Activated gamma-delta T cell treated with anti-CD3 and anti-CD28 coated beads, Interleukin-2, amount 50 U/mL, for 16 hours (primary cell): ENCODE results near the gene ADRA2A.

ENCODE experiments used
- DNase-seq: peaks from one replicate; pipeline ENCODE4 v3.0.0-alpha.2; 2020; ENCODE audit warnings: low read depth

Gene ADRA2A

GRCh38 chr10:111109501-111110242 lies 32.8 kb downstream of the ADRA2A start:
- no peak for DNase-seq

DNA sequence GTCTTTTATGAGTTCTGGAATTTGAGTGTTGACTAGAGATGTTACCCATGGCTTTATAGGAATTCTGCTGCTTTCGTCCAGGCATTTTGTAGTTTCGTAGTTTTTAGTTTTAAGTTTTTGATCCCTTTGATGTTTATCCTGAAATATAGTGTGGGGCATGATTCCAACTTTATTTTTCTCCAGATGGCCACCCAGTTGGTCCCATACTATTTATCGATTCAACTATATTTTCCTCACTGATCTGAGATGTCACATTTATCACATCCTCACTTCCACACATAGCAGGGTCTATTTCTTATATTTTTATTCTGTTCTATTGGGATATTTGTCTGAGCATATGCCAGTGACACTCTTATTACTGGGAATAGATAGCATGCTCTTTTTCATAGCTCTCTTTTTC lies 33.9 kb downstream of the ADRA2A start:
- no peak for DNase-seq

DNA sequence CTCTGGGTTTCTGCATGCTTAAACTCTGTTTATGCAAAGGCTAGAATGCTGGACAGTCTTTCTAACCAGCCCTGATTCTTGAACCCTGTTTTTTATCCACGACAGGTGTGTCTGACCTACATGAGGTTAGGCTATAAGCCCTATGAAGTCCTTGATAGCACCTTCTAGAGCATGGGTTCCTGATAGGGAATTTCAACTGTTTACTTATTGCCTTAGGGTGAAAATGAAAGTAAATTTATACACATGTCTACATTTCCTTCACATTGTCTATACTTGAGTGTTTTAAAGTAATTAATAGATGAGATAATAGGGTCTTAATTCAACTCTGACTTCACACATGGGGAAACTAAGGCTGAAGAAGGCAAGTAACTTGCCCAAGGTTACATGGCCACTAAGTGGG lies 35.5 kb downstream of the ADRA2A start:
- no peak for DNase-seq

DNA sequence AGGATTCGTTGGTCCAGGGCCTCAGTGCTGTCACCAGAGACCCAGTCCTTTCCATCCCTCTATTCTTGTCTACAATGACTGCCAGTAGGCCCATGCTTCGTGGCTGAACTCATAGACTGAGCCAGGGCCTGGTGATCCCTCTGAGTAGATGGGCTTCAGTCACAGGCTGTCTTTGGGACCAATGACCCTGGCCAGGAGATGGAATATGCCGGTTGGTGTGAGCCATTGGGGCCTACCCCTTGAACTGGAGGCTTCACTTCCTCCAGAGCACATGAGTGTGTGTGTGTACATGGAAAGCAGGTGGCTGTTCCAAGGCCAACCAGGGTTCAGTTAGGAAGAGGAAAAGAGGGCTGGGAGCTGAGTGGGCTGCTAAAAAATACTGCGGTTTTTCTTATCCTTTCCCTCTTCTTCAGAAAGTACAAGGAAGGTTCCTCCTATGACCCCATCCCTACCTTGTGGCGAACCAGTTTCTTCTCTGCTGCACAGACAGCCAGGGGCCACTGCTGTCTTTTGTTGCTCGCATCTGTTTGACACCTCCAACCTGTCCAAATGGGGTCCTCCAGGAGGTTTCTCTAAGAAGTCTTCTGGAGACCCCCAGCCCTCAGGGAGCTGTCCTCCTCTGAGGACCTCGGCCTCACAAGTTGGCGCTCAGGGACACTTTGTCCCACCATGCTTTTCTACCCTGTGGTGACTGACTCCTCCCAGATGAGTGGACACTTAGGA lies 36.6 kb downstream of the ADRA2A start:
- DNase-seq, result no peak

- DNase-seq, result no peak
Observed at GRCh38 chr10:111113961-111114757, 37.3 kb downstream of the ADRA2A start.

DNA sequence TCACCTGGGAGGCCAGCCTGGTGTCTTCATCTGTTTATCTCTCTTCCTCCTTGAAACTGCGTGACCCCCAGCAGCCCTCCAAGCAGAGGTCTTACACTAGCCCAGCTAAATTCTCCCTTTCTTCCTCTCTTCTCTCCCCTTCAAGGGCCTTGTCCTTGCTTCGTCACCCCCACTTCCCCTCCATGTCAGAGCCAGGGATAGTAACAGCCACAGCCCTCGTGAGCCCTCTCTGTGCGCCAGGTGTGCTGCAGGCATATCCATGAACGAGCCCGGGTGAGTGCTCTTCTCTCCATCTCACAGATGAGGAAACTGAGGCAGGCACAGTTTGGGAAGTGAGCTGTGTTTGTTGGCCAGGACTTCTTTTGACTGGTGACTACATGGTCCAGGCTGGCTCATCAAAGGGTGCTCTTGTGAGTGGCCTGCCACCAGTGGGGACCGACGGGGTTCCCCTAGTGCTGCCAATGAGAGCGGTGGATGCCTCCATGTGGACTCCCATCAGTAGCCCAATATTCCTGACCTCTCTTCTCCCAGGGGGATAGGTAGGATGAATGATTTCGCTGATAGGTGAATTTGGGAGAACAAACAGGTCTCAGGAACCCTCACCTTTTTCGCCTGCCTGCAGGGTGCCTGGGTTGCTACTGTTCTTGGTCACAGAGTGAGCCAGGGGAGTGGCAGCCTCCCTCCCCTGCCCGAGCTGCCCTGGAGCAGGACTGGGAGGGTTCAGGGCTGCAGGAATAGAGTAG lies 38.1 kb downstream of the ADRA2A start:
- DNase-seq, result no peak

DNA sequence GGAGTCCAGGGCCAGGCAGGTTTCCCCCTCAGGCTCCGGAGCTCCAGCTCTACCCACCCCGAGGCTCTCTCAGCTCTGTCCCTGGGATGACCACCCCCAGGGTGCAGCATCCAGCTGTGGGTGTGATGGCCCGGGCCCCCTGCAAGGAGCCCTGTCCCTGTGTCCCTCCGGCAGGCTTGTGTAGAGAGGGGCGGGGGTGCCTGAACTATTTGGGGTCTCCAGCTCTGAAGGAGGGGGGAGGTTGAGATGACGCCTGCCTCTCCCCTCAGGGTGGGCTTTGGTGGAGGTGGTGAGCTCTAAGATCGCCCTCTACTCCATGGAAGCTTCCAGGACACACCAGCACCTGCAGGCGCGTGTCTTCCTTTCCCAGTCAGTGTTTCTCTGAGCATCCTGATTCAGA lies 39.4 kb downstream of the ADRA2A start:
- no peak for DNase-seq

- no peak for DNase-seq
Observed at GRCh38 chr10:111116762-111117445, 40.1 kb downstream of the ADRA2A start.

DNA sequence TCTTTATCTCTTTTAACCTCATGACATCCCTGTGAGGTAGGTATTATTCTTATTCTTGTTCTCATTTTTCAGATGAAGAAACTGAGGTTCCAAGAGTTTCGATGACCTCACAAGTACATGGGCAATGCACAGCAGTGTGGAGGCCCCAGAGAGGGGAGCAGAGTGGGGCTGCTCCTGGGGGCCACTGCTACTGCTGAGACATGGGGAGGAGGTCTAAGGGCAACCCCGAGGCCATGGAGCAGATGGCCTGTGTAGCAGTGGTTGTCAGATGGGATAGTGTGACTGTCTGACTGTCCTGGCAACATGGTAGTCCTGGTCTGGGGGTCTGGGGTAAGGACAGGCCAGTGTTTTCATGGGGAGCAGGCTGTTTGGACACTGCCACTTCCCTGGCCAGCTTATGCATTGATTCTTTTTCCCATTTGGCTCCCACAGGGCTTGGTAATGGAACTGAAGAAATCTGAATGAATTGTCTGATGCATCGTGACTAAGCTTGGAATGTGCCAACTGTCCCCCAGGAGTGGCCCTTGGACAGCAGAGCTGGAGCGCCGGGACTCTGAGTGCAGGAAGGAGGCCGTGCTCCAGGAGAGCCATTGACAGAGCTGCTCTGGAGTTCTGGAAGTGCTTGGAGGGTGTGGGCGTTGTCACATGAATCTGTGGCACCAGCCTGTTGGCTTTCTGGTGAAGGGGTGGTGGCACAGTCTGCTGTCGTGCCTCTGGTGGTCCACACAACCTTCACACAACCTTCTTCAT lies 40.9 kb downstream of the ADRA2A start:
- DNase-seq, result no peak

DNA sequence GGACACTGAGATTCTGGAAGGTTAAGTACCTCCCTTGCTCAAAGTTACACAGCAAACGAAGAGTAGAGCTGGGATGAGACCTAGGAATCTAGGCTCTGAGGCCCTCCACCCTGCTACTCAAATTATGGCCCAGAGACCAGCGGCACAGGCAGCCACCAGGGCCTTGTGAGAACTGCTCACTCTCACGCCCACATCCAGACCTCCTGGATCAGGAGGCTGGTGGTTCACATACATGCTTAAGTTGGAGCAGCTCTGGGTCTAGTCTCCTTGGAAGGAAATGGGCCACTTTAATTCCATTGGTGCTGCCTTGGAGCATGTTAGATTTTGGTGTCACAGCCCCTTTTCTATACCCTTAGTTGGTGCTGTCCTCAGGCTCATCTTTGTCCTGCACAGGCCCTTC lies 41.9 kb downstream of the ADRA2A start:
- no peak for DNase-seq

GRCh38 chr10:111119637-111120036 lies 42.8 kb downstream of the ADRA2A start:
- DNase-seq, result no peak

- DNase-seq, result no peak
Observed at GRCh38 chr10:111122127-111122526, 45.3 kb downstream of the ADRA2A start.

DNA sequence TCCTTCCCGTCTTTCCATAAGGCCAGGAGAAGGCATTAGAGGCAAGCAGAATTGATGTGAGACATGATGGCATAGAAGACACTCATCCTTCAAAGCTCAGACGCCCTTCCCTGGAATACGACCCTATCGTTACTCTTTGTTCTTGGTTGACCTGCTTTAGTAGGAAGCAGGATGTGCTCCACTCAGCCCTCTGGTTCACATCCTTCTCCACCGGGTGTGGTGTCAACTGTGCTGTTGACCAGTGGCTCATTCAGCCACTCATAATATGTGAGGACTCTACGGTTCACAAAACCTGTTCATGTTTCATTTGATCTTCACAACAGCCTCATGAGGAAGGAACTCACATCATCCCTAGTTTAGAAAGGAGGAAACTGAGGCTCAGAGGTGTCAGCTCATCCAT lies 47.1 kb downstream of the ADRA2A start:
- no peak for DNase-seq

DNA sequence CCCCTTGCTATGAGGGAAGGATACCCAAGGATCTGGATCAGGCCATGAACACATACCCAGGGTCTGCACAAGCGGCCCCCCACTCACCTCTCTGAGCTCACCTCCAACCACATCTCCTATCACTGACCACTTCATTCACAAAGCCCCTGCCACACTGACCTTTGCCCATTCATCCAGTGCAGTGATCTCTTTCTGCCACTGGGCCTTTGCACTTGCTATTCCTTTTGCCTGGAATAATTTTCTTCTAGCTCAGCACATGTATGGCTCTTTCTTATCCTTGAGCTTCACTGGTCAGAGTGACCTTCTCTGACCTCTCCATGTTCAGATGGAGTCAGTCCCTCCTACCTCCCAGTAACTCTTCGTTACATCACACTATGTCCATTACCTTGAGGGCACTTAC lies 48.3 kb downstream of the ADRA2A start:
- no peak for DNase-seq

GRCh38 chr10:111126077-111126476 lies 49.2 kb downstream of the ADRA2A start:
- no peak for DNase-seq

GRCh38 chr10:111127081-111127848 lies 50.4 kb downstream of the ADRA2A start:
- no peak for DNase-seq

GRCh38 chr10:111128331-111129180 lies 51.7 kb downstream of the ADRA2A start:
- DNase-seq, result no peak

DNA sequence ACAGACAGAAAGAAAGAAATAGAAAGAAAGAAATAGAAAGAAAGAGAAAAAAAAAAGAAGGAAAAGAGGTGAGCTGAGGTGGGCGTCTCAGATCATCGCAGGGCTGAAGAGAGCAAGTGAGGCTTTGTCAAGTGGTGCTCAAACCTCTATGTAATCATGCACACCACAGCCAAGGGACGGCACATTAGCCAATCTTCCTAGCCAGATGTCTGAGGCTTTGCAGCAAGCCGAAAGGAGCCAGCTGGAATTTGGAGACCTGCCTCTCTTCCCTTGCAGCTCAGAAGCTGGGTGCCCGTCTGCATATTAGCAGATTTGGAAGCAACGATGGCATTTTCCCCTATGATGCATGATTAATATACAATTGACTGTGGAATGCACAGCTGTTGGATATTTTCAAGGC lies 52.5 kb downstream of the ADRA2A start:
- no peak for DNase-seq

DNA sequence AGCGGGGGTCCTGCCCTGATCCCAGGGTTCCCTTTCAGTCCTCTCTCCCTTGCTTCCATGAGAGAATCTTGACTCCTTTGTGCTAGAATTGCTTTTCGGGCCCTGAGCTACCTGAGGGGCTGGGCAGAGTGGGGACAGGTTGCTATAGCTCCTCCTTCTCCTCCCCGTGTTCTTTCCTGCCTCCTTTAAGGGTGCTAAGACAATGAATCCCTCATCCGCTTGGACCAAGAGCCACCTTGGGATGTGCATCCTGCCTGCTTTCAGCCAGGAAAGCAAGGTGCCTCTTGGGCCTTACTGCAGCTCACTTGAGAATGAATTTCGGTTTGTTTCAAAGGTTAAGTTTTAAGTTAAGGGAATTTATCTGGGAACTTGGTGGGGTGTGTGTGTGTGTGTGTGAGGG lies 53.6 kb downstream of the ADRA2A start:
- DNase-seq, result no peak
